SK-N-MC (cell line): ENCODE results near the gene WDR35.
A peak's percentile ranks its signal among the peaks of the same experiment; 100 is the strongest.
"Not testable (repeated sequence)": the region's sequence is repeated elsewhere in the genome, so short reads cannot be mapped to it uniquely, and the experiment has no call there.

Experiments used
- DNase-seq: peaks from one replicate; pipeline ENCODE4 v3.0.0-alpha.2; 2011; ENCODE audit warnings: low read depth, low spot score
- H3K27ac ChIP-seq: fragments of 200-600 bp; sonication (generic); 2 replicates; pipeline ENCODE4 v1.5.1; 2016; ENCODE audit warnings: mixed run types
- H3K36me3 ChIP-seq: fragments of 200-600 bp; sonication (generic); 2 replicates; pipeline ENCODE4 v1.6.1; 2017; ENCODE audit warnings: antibody characterized with exemption, low read length, mixed read lengths; ENCODE audit not compliant: insufficient read depth
- H3K4me3 ChIP-seq: fragments of 200-600 bp; sonication (generic); 2 replicates; pipeline ENCODE4 v1.5.1; 2016
- H3K9ac ChIP-seq: fragments of 200-600 bp; sonication (generic); 2 replicates; pipeline ENCODE4 v1.8.0; 2017; ENCODE audit warnings: mixed run types, mixed read lengths; ENCODE audit not compliant: insufficient read length
- H3K9me3 ChIP-seq: fragments of 200-600 bp; sonication (generic); 2 replicates; pipeline ENCODE4 v1.6.1; 2017; ENCODE audit warnings: low read depth, mild to moderate bottlenecking, antibody characterized with exemption, low read length, moderate library complexity, mixed read lengths
- EZH2 ChIP-seq: fragments of 200-600 bp; sonication (generic); IDR thresholded peaks from one replicate; pipeline ENCODE4 v1.6.1; 2017; ENCODE audit warnings: antibody characterized with exemption
- FOXP2 ChIP-seq: optimal IDR thresholded peaks from 2 replicates; pipeline ENCODE3; 2011; ENCODE audit warnings: mild to moderate bottlenecking, moderate library complexity; ENCODE audit not compliant: insufficient read depth; ENCODE audit errors: extremely low read length, control extremely low read depth
- POLR2AphosphoS5 ChIP-seq: IDR thresholded peaks from 2 replicates; pipeline ENCODE4 v1.6.1; 2012; ENCODE audit warnings: mild to moderate bottlenecking, low read depth, low read length, borderline replicate concordance

WDR35 gene

DNA sequence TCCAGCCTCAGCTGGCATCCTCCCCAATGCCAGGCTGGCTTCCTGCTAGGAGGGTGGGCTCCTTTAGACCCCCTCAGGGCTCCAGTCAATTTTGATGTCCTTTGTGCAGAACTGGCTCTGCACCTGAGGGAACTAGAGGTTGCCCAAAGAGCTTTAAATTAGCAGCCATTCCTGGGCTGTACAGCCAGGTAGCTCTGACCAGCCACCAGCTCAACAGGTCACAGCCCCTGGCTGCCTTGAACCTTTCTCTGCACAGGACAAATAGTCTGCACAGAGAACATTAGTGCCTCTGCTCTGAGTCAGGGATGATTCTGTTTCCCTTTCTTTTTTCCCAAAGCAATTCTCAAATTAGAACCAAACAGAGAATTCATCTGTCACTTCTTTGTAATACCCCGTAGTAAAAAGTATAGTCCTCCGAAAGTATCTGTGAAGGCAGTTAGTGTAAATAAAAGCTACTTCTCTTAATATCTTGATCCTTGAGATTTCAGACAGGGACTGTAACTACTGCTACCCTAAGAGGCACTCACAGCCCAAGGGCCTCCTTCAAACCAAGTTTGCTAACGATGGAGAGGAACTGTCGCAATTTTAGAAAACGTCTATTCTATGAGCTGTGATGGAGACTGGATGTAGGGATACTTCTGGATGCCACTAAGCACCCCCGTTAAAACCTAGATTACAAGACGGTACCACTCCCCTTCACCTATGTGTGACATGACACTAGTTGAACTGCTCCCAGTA is 91.1 kb downstream of the WDR35 start:
- H3K36me3 ChIP-seq = no peaks in the 10 kb centered on the region
- H3K4me3 ChIP-seq = peak overlapping the region; percentile 45
- TF ChIP-seq EZH2 (no peak), FOXP2 (no peak), POLR2AphosphoS5 (no peak)
- peak overlapping the region; percentile 43 for H3K9ac ChIP-seq
- H3K27ac ChIP-seq = no peak overlapping the region
- H3K9me3 ChIP-seq = no peaks in the 10 kb centered on the region
- no peak for DNase-seq

DNA sequence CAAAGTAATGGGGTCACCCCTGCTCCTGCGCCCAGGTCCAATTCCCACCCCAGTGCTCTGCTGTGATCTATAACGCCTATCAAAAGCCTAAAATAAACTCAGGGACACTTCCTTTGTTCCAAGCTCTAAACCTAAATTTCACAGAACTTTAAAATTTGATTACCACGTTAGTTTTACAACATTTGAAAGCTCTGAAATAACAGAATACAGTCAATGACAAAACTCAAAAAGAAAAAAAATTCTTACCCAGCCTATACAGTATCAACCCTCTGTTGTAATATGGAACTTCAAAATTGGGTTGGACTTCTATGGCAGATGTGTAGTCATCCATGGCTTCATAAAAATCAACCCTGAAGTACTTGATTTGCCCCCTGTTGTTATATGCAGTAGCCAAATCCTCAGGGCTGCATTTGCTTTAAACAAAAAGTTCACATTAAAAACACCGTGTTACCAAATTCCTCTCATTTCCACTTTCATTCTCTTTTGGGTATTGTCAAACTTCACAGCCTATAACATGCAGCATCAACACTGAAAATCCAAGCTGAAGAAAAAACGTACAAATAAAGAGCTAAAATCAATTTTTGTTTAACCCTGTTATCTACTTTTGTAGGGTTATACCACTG is 92.2 kb downstream of the WDR35 start:
- peak overlapping the region; percentile 27; the same call in 1 of the 2 replicates for H3K27ac ChIP-seq

DNA sequence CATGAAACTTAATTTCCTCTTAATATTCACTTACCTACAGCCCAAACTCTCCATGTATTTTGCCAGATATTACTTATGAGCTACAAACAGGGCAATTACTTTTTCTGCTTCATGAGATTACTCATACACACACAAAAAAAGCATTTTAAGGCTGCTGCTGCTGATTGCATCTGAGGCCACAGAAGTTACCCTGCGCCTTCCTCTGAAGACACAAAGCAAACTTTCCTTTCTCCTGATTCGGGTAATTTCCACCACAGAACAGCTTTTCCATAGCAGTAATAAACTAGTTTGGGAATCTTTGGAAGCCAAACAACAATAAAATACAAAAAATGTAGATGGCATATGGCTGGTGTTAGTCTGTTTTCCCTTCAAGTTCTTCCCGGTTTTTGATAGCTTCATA is 94.4 kb downstream of the WDR35 start:
- Histone ChIP-seq H3K9ac (peak overlapping the region; percentile 29), H3K4me3 (no peak overlapping the region), H3K36me3 (no peaks in the 10 kb centered on the region), H3K27ac (no peak overlapping the region), H3K9me3 (no peaks in the 10 kb centered on the region)
- TF ChIP-seq POLR2AphosphoS5 (no peak), EZH2 (no peak), FOXP2 (no peak)
- no peak for DNase-seq

More for the DNA sequence above, 92.2 kb downstream of the WDR35 start:
- H3K9me3 ChIP-seq = no peaks in the 10 kb centered on the region
- H3K4me3 ChIP-seq = peak overlapping the region; percentile 45
- no peak for TF ChIP-seq EZH2
- TF ChIP-seq POLR2AphosphoS5 = no peak
- no peak for DNase-seq
- no peaks in the 10 kb centered on the region for H3K36me3 ChIP-seq
- peak overlapping the region; percentile 43 for H3K9ac ChIP-seq

DNA sequence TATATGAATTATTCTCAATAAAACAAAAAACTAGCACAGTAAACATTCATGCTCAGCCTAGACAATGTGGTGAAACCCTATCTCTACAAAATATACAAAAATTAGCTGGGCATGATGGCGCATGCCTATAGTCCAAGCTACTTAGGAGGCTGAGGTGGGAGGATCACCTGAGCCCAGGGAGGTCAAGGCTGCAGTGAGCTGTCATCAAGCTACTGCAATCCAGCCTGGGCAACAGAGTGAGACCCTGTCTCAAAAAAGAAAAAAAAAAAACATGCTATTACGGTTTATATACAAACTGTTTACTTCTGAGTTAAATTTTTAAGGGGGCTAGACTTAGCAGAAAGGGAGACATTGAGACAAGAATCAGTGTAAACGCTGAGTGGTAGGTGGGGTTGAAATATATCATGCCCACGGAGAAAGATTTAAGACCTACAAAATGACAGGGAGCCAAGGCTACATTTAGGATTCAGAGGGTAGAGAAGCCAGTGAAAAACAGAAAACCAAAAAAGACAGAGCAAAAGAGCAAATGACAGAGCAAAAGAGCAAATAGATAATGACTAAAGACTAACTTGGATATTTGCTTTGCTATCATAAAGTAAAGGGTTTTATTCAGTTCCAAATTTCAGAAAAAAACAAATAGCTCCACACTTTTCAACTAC is 95.6 kb downstream of the WDR35 start:
- H3K9ac ChIP-seq = no peak overlapping the region
- DNase-seq = no peak
- no peak overlapping the region for H3K27ac ChIP-seq
- H3K4me3 ChIP-seq = no peak overlapping the region
- TF ChIP-seq FOXP2 (no peak), POLR2AphosphoS5 (no peak), EZH2 (no peak)
- H3K36me3 ChIP-seq = no peaks in the 10 kb centered on the region
- H3K9me3 ChIP-seq = no peaks in the 10 kb centered on the region

DNA sequence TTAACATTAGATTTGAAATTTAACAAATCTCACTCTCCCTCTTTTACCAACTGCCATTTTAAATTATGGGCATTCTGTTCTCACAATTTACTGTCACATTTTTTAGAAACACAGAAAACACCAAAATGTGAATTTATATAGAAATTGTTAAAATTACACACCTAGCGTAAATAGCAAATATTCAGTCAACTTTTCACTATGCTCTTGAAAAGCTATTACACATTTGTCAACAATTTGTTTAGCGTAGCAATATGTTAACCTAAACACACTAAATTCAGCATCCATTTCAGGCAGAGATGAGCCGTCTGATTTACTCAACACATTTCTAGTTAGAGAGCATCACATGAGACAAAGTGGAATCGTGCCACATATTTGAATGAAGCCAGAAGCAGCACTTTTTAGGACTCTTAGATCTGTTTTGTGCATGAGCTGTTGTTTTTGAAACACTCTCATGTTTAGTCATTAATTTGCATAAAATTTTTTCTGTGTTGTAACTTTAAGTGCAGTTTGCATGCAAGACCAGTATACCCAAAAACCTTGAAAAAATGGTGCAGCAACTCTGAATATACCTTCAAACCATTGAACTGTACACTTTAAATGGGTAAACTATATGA is 96.3 kb downstream of the WDR35 start:
- TF ChIP-seq EZH2 (no peak), POLR2AphosphoS5 (no peak), FOXP2 (no peak)
- no peak overlapping the region for H3K4me3 ChIP-seq
- DNase-seq = no peak
- H3K9me3 ChIP-seq = no peaks in the 10 kb centered on the region
- H3K9ac ChIP-seq = no peak overlapping the region
- no peaks in the 10 kb centered on the region for H3K36me3 ChIP-seq
- H3K27ac ChIP-seq = no peak overlapping the region

DNA sequence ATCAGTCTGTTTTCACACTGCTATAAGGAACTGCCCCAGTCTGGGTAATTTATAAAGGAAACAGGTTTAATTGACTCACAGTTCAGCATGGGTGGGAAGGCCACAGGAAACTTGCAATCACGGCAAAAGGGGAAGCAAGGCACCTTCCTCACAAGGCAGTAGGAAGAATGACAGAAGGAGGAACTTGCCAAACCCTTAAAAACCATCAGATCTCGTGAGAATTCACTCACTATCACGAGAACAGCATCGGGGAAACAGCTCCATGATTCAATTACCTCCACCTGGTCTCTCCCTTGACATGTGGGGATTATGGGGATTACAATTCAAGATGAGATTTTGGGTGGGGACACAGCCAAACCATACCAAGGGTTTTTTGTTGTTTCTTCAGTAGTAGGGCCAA is 97.9 kb downstream of the WDR35 start:
- H3K9me3 ChIP-seq, H3K9ac ChIP-seq, H3K36me3 ChIP-seq, DNase-seq, H3K27ac ChIP-seq, H3K4me3 ChIP-seq: not testable (repeated sequence)

DNA sequence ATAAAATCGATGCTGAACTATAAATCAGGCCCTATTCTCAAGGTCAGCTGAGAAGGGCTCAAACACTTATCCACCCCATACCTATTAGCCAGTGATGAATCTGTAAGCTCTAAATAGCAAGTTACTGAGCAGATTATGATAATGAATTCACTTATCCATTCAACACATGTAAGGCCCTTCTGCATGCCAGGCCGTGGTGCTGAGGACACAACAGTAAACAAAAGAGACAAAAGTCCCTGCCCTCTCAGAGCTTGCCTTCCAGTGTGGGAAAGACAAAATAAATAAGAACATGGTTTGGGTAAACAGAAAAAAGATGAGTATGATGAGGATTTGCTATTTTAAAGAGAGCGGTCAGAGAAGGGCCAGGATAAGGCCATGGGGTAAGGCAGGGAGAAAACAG is 99.8 kb downstream of the WDR35 start:
- TF ChIP-seq FOXP2 = no peak
- TF ChIP-seq EZH2 = no peak
- no peak for TF ChIP-seq POLR2AphosphoS5
- no peak for DNase-seq
- Histone ChIP-seq H3K4me3 (no peak overlapping the region), H3K9ac (no peak overlapping the region), H3K27ac (no peak overlapping the region), H3K9me3 (no peaks in the 10 kb centered on the region), H3K36me3 (no peaks in the 10 kb centered on the region)

DNA sequence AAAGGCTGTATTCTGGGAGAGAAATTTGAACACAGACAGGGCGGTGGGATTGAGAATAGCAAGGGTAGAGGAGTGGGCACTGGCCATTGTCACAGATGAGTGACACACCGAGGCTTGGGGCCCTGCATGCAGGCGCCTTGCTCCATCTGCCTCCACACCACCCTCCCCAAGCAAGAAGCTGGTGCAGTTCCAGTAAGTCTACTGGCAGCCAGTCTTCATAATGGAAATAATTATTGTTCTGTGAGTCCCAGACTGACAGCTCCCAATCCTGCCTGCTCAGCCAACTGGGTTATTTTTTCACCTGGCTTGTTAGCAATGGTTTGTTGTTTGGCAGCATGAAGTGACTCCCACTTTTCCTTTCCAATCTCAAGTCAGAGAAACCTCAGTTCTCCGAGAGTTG is 101.1 kb downstream of the WDR35 start:
- no peak for TF ChIP-seq EZH2
- TF ChIP-seq POLR2AphosphoS5 = no peak
- TF ChIP-seq FOXP2 = no peak
- H3K36me3 ChIP-seq = no peaks in the 10 kb centered on the region
- no peak overlapping the region for H3K27ac ChIP-seq
- H3K4me3 ChIP-seq = no peak overlapping the region
- H3K9me3 ChIP-seq = no peaks in the 10 kb centered on the region
- H3K9ac ChIP-seq = no peak overlapping the region
- no peak for DNase-seq

DNA sequence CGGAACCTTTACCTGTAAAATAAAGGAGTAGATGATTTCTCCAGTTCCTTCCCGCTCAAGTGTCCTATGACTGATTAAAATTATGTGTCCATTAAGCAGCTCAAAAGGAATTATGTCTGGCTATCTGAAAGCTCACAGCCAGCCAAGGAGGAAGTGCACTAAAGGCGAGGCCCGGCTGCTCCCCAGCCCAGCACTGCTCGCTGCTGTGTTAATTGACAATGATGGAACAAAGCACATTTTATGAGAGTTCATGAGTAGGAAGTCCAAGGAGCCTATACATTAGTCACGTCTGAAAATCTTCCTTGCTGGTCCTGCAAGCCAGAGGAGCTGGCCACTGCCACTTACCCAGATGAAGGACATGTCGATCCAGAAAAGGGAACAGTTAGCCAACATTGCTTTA is 102.4 kb downstream of the WDR35 start:
- Histone ChIP-seq H3K9me3 (no peaks in the 10 kb centered on the region), H3K27ac (no peak overlapping the region), H3K4me3 (no peak overlapping the region), H3K36me3 (no peaks in the 10 kb centered on the region), H3K9ac (no peak overlapping the region)
- TF ChIP-seq FOXP2 (no peak), POLR2AphosphoS5 (no peak), EZH2 (no peak)
- DNase-seq = no peak
